GM18870 (cell line): ENCODE data around the gene GGA2.
"Not testable (repeated sequence)": the region's sequence is repeated elsewhere in the genome, so short reads cannot be mapped to it uniquely, and the experiment has no call there.

ENCODE experiments used
- ATAC-seq: cut with Tn5 transposase; IDR thresholded peaks from one replicate; pipeline ENCODE4 v1.9.1; 2021; ENCODE audit warnings: moderate library complexity; ENCODE audit not compliant: unreplicated experiment

Gene GGA2

GRCh38 chr16:23478566-23478965 is 31.7 kb downstream of the GGA2 start:
- ATAC-seq: no peak

- ATAC-seq: no peak
Measured at GRCh38 chr16:23476289-23476688, 34.0 kb downstream of the GGA2 start.

GRCh38 chr16:23469814-23470213 is 40.5 kb downstream of the GGA2 start:
- no peak for ATAC-seq

DNA sequence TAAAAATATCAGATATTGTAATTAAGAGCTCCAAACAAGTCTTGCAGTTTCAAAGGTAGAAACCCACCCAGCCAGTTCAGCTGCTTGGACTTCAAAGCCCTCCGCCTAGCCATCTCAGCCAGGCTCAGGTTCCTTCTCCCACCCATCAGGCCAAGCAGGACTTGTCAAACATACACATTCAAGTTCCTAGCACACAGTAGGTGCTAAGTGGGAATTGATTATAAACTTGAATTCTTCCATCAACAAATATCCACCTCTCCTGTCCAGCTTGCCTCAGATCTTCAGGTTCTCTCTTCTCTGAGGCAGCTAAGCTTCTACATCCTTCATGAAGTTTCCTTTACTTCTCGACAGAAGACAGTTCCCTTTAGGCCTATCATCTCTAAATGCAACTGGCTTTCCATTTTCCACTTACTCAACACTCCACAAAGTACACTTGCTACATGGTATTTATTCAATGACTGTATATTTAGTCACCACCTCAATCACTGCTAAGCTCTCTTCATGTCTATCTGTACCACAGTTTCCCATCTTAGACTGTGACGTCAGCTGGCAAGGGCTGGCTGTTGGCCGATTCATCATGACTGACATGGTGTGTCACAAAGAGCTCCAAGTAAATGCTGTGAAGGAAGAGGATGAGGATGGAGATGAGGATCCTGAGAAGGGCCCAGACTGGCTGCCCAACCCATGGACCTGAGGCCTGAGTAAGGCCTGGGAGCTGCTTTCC is 44.0 kb downstream of the GGA2 start:
- ATAC-seq: no peak

DNA sequence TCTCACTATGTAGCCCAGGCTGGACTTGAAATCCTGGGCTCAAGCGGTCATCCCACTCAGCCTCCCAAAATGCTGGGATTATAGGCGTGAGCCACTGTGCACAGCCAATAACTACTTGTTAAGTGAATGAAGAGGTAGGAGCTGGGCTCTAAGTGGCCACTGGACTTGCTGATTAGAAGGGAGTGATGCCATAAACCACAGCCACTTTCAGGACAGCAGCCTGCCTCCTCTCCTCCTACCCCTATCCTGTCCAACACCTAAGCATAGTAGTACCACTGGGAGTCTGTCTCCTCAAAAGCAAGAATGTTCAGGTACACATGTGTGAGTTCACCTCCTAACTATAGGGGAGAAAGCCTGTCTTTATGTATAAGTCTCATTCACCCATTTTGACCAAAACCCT is 45.1 kb downstream of the GGA2 start:
- ATAC-seq: no peak

DNA sequence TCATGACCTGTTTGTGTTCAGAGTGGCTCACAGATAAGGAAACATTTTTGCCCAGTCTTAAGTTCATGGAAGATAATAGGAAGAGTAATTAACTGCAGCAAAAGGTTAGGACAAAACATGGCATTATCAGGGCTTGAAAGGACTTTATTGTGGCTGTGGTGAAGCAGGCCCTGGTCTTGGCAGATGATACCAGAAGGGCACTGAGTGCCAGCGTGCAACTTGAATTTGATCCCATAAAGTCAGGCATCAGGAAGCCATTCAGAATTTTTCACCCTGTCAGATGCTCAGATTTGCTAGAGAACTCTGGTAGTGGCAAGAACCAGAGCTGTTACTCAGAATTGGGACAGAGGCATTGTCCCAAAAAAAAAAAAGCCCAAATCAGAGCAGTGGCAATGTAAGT is 46.1 kb downstream of the GGA2 start:
- ATAC-seq: no peak

- ATAC-seq: not testable (repeated sequence)
Measured at GRCh38 chr16:23462994-23463393, 47.3 kb downstream of the GGA2 start.

DNA sequence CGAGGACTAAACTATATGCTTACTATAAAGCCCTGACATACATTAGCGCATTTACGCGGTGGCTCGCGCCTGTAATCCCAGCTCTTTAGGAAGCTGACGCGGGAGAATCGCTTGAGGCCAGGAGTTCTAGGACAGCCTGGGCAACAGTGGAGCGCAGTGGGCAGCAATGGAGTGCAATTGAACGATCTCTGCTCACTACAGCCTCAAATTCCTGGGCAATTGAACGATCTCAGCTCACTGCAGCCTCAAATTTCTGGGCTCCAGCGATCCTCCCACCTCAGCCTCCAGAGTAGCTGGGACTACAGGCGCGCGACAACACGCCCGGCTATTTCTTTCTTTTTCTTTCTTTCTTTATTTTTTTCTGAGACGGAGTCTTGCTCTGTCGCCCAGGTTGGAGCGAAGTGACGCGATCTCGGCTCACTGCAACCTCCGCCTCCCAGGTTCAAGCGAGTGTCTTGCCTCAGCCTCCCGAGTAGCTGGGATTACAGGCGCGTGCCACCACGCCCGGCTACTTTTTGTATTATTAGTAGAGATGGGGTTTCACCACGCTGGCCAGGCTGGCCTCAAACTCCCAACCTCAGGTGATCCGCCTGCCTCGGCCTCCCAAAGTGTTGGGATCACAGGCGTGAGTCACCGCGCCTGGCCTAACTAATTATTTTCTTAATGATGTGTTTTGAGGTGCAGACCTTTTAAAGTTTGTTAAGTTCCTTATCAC is 56.8 kb downstream of the GGA2 start:
- no peak for ATAC-seq

- peak; percentile 63 for ATAC-seq
Measured at GRCh38 chr16:23452572-23453337, 57.5 kb downstream of the GGA2 start, which contains the start of gene COG7. TSS of gene COG7 (minus strand) at chr16:23453189. CDS start at chr16:23452994, 195 bp downstream.

GRCh38 chr16:23452221-23452571 is 58.1 kb downstream of the GGA2 start:
- no peak for ATAC-seq

DNA sequence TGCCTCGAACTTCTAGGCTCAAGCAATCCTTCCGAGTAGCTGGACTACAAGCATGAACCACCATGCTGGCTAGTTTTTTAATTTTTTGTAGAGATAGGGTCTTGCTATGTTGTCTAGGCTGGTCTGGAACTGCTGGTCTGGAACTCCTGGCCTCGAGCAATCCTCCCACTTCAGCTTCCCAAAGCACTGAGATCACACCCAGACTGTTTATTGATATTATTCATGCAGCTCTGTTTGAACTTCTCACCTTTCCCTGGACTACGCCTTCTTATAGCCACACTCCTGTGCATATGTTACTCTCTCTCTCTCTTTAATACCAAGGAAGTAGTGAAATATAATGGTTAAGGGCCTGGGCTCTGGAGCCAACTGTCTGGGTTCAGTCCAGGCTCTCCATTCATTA is 61.9 kb downstream of the GGA2 start:
- no peak for ATAC-seq

- ATAC-seq: not testable (repeated sequence)
Measured at GRCh38 chr16:23437542-23437941, 72.8 kb downstream of the GGA2 start.

GRCh38 chr16:23436951-23437350 is 73.3 kb downstream of the GGA2 start:
- no peak for ATAC-seq

GRCh38 chr16:23435500-23435899 is 74.8 kb downstream of the GGA2 start:
- no peak for ATAC-seq

DNA sequence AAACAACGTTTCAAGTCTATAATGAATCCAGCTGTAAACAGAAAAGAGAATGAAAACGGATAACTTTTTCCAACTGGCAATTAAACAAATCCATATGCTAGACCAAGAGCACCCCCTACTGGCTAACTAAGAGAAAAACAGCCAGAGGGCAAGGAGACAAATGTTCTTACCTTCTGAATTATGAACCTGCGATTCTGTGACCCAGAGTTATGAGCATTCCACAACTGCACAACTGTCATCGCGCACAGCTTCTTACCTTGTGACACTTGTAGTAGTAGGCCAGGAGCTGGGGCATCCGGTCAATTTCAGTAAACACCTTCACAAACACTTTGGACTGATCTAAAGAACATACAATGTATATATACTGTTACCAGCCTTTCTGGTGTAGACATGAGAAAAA is 75.9 kb downstream of the GGA2 start:
- ATAC-seq: no peak

DNA sequence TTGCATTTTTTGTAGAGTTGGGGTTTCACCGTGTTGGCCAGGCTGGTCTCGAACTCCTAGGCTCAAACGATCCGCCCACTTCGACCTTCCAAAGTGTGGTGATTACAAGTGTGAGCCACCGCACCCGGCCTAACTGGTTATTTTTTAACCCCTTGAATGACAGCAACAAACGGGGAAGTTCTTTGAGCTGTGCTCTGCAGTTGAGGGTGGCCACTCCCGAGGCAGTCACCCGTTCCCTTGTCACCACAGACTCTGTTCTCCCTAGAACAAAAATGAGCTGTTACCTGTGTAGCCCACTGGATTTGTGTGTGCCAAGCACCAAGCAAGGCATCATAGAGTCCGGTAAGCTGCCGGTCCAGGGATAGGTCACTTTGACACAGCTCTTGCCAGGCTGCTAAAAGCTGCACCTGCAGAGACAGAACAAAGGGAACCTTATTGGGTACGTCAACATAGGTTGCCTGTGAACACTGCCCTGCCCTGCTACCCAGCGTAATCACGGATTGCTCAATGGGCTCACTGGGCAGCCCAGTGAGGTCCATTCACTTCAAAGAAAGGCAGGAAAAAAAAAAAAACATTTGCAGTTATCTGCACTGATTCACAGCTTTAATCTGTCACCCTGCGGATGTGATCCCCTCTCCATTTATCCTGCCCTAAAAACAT is 76.9 kb downstream of the GGA2 start:
- ATAC-seq: no peak

DNA sequence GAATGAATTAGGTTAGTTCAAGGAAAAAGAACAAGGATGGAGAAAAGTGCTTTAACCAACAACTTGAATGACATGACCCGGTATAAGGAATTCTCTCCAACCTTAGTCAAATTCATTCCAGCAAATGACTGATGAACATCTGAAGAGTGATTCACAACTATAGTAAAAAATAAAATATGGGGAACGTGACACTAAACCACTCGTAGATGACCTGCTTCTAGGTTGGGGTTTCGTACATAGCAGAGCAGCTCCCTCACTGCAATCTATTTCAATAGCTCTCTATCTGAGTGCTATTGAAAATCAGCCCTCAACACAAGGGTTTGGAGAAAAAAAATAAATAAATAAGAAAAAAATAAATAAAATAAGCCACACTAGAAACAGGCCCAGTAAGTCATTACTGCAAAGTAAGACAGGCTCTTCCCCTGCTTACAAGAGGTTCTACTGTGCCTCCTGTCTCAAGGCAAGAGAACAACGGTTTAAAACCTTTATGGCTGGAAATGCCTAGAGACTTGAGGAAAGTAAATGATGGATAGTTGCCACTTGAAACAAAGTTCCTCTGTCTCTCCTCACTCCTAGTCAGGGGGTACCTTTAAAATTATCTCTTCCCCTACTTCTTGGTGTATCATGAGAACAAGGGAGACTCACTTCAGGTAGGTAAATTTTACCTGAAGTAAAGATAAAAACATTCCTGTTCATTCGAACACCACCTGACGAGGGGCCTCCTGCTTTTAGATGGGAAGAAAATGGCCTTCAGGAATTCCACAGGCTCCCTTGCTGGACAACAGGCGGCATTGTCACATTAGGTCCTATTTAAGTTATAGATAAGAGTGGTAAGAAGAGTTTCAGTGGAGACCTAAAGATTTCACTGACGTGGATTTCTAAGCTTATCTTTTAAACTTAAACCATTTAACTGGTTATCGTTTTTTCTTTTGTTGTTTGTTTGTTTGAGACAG is 77.8 kb downstream of the GGA2 start:
- no peak for ATAC-seq

DNA sequence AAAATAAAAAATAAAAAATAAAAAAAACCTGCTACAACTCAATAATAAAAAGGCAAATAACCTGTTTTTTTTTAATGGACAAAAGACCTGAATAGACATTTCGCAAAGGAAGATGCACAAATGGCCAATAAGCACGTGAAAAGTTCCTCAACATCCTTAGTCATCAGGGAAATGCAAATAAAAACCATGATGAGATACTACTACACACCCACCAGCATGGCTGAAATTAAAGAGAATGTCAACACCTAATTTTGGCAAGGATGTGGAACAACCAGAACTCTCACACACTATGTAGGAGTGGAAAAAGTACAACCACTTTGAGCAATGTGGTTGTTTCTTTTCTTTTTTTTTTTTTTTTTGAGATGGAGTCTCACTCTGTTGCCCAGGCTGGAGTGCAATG is 81.9 kb downstream of the GGA2 start:
- no peak for ATAC-seq

DNA sequence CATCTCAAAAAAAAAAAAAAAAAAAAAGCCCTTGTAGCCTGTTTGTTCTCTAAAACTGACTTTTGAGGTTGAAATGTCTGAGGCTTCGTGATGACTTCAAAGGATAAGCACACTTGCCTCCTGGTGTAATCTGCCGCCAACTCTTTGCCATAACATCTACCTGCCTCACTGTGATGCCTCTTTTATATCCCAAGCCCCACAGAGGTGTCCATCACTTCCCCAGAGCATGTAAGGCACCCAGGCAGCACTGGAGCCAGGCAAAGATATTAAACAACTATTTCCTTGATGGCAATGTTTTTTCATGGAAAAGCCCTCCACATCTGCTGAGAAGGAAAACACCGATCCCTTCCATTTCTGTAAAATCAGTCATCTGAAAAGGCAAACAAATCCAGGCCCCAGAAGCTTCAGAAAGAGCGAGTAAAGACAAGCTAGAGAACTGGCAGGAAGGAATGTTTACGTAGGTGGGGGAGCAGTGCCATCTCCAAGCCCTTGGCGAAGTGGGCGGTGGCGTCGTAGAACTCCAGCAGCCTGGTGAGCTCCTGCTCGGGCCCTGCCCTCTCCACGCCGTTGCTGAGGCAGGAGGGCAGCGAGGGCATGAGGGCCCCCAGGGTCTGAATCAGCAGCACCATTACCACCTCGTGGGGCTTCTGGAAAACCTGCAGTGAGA is 85.9 kb downstream of the GGA2 start:
- ATAC-seq: no peak
